Lung (tissue), 12 donors: ENCODE measurements around the gene SPATA24. TPM values are rescaled to one million over a fixed set of nuclear protein-coding genes. Genes with fewer than 3 reads are reported as not detected.
A peak's percentile ranks its signal among the peaks of the same experiment; 100 is the strongest.

Experiments
- ATAC-seq: fragments of 200-7000 bp; cut with Tn5 transposase; one replicate; pipeline ENCODE4 v1.9.1; 2020; ENCODE audit warnings: moderate number of reproducible peaks; ENCODE audit not compliant: insufficient read depth, low FRiP score
- DNase-seq, 3 donors: peaks; one replicate each; pipeline ENCODE4 v3.0.0-alpha.2; 2013 to 2017
- H3K27ac ChIP-seq, 2 donors: one replicate each; pipeline ENCODE4 v1.5.1; 2013; ENCODE audit warnings: mild to moderate bottlenecking in 2 of 2, moderate library complexity in 2 of 2, control low read depth in 1 of 2, inconsistent platforms in 1 of 2, low read depth in 1 of 2, low read length in 1 of 2
- H3K27me3 ChIP-seq, 3 donors: one replicate each; pipeline ENCODE4 v1.5.1; 2013; ENCODE audit warnings: low read length in 2 of 3; ENCODE audit not compliant: control insufficient read depth in 3 of 3, insufficient read depth in 3 of 3
- H3K36me3 ChIP-seq, 4 donors: one replicate each; pipeline ENCODE4 v1.5.1; 2013; ENCODE audit warnings: low read length in 4 of 4, mild to moderate bottlenecking in 1 of 4, moderate library complexity in 1 of 4; ENCODE audit not compliant: control insufficient read depth in 4 of 4, insufficient read depth in 4 of 4
- H3K4me1 ChIP-seq, 5 donors: one replicate each; pipeline ENCODE4 v1.5.1; 2013; ENCODE audit warnings: low read length in 5 of 5, mild to moderate bottlenecking in 2 of 5, moderate library complexity in 1 of 5; ENCODE audit not compliant: control insufficient read depth in 5 of 5, insufficient read depth in 5 of 5
- H3K4me3 ChIP-seq: one replicate; pipeline ENCODE4 v1.5.1; 2013; ENCODE audit warnings: mild to moderate bottlenecking, control low read depth, moderate library complexity
- H3K9ac ChIP-seq, 2 donors: one replicate each; pipeline ENCODE4 v1.5.1; 2013; ENCODE audit warnings: low read length in 2 of 2, control low read depth in 1 of 2; ENCODE audit not compliant: insufficient read depth in 1 of 2
- H3K9me3 ChIP-seq, 4 donors: one replicate each; pipeline ENCODE4 v1.5.1; 2013; ENCODE audit warnings: low read length in 3 of 4, mild to moderate bottlenecking in 1 of 4, moderate library complexity in 1 of 4; ENCODE audit not compliant: control insufficient read depth in 4 of 4, insufficient read depth in 3 of 4
- CTCF ChIP-seq: IDR thresholded peaks from 2 replicates; pipeline ENCODE4 v1.5.1; 2012; ENCODE audit warnings: mild to moderate bottlenecking; ENCODE audit errors: control extremely low read depth, extremely low read depth
- WGBS, 2 donors: extraction: QIAGEN DNeasy Blood & Tissue Kit; methylation state at CpG; one replicate each; pipeline ENCODE4 v1.1.7; 2013; 5-methylcytosine and 5-hydroxymethylcytosine counted together
- polyA plus RNA-seq, 2 donors: library from polyadenylated mRNA; stranded (reverse); fragments of 200-250 nt; gene quantifications; one replicate each; pipeline ENCODE4 v1.2.1, GENCODE V29; 2013
- total RNA-seq, 2 donors: library from RNA; depleted of rRNA in 1 of 2; stranded (reverse); fragments of >200 nt in 1 of 2; gene quantifications; one replicate each; pipeline ENCODE4 v1.2.1, GENCODE V29; 2014 to 2021
- donor health status: control.
- donor health status: control.
- donor health status: Bipolar disorder and iron deficiency.
- donor health status: healthy.
- donor health status: DM: yes; HTN: yes; CAD: no.

SPATA24 gene
- total and polyA plus RNA-seq, 4 donors, result 4.2 to 11.1 (median 6.2) TPM

DNA sequence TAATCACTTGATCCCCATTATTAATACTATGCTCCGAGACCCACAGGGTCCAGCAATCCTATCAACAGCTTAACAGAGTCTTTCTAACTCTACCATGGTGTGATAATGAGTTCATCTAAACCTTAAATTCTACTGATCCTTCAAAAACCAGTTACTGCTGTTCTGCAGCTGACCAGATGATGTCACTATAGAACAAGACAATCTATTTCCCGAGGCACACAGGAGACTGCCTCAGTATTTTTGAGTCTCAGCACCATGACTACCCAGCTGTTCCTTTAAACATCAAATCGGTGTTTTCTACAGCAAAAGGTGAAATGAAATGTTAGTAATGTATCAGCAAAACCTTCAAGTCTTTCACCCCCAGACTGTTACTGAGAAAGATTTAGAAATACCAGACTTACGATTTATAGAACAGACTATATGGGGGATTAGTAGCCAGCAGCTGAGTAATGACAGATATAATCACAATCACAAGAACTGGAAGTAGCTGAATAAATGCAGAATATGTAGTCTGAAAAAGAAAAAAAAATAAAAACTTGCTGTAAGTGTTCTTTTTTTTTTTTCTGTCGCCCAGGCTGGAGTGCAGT is 18.5 kb upstream of the SPATA24 start:
- H3K27ac ChIP-seq, result no peak overlapping the region
- ATAC-seq (peak; percentile 66), DNase-seq (peak; percentile 55 to 84 (median 83))
- H3K36me3 ChIP-seq, result peaks cover 11 to 44% (median 19%) of the 10 kb centered on the region in 4 donors
- H3K4me1 ChIP-seq, result peaks cover 0 to 5% (median 0%) of the 10 kb centered on the region in 5 donors
- H3K9ac ChIP-seq, result no peak overlapping the region
- 44 to 46% methylated on average over 5 of the region's 5 CpGs for WGBS, 2 donors
- TF ChIP-seq CTCF, result peak; percentile 82
- no peaks in the 10 kb centered on the region for H3K9me3 ChIP-seq
- H3K4me3 ChIP-seq, result no peak overlapping the region
- no peaks in the 10 kb centered on the region for H3K27me3 ChIP-seq

- peak overlapping the region in 1 of 2 donors; percentile 90 for H3K27ac ChIP-seq
- no peak for TF ChIP-seq CTCF
- H3K9ac ChIP-seq, result no peak overlapping the region
- DNase-seq, result no peak
- no peaks in the 10 kb centered on the region for H3K9me3 ChIP-seq
- ATAC-seq, result no peak
- H3K4me3 ChIP-seq, result no peak overlapping the region
- WGBS, 2 donors, result 72 to 82% methylated on average over 9 of the region's 9 CpGs
- peaks cover 0 to 11% (median 3%) of the 10 kb centered on the region in 5 donors for H3K4me1 ChIP-seq
- no peaks in the 10 kb centered on the region for H3K27me3 ChIP-seq
- peaks cover 6 to 34% (median 11%) of the 10 kb centered on the region in 4 donors for H3K36me3 ChIP-seq
These were observed 15.6 kb upstream of the SPATA24 start for GRCh38 chr5:139419226-139420192.

DNA sequence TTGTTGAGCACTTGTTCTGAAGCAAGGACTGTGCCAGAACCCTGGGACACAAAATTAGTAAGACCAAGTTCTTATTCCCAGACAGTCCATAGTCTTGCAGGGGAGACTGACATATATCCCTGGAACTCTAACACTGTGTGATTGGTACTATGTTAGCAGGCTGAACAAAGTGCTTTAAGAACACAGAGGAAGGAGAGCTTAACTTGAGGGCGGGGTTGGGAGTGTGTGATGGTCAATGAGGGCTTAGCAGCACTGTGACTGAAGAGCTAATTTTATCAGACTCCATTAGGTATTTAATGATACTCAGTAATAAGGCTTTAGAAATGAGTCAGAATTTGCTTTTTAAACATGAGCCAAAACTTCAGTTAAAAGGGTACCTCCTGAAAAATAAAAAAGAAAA is 14.9 kb upstream of the SPATA24 start:
- Histone ChIP-seq H3K27ac (peak overlapping the region in 1 of 2 donors; percentile 90), H3K27me3 (no peaks in the 10 kb centered on the region), H3K9ac (no peak overlapping the region), H3K36me3 (peaks cover 6 to 34% (median 11%) of the 10 kb centered on the region in 4 donors), H3K4me1 (peaks cover 0 to 11% (median 3%) of the 10 kb centered on the region in 5 donors), H3K4me3 (no peak overlapping the region), H3K9me3 (no peaks in the 10 kb centered on the region)
- WGBS, 2 donors, result 86 to 96% methylated on average over 1 of the region's 1 CpG
- DNase-seq, result no peak
- ATAC-seq, result no peak
- TF ChIP-seq CTCF, result no peak
